RWPE1 (cell line): ENCODE results near the gene OVCA2.

ENCODE experiments used
- CTCF ChIA-PET: fragments of 350-600 bp; sonication (Branson Sonifier 250); formaldehyde crosslinking; extraction: SDS; loops from one replicate; lab custom pipeline; 2021; lab: Yijun Ruan, JAX
- POLR2A ChIA-PET: fragments of 400-600 bp; formaldehyde crosslinking; extraction: SDS; loops from one replicate; lab custom pipeline; 2020; ENCODE audit warnings: antibody characterized with exemption; ENCODE audit not compliant: low non-redundant PET; lab: Yijun Ruan, JAX
- DNase-seq: peaks from one replicate; pipeline ENCODE4 v3.0.0; 2012; ENCODE audit warnings: low spot score
- H3K27ac ChIP-seq: fragments of 450-650 bp; 2 replicates; pipeline ENCODE4 v1.5.1; 2017
- TF ChIP-seq, protein P1 (sequence below): fragments of 450-650 bp; conservative IDR thresholded peaks from 2 replicates; pipeline ENCODE4 v1.5.1; 2017; ENCODE audit warnings: low read depth, mild to moderate bottlenecking

OVCA2 gene

GRCh38 chr17:2020721-2021120 is 21.1 kb upstream of the OVCA2 start:
- ChIA-PET CTCF (no interaction called here), POLR2A (no interaction called here)
- DNase-seq = no peak
- TF ChIP-seq, protein P1, sequence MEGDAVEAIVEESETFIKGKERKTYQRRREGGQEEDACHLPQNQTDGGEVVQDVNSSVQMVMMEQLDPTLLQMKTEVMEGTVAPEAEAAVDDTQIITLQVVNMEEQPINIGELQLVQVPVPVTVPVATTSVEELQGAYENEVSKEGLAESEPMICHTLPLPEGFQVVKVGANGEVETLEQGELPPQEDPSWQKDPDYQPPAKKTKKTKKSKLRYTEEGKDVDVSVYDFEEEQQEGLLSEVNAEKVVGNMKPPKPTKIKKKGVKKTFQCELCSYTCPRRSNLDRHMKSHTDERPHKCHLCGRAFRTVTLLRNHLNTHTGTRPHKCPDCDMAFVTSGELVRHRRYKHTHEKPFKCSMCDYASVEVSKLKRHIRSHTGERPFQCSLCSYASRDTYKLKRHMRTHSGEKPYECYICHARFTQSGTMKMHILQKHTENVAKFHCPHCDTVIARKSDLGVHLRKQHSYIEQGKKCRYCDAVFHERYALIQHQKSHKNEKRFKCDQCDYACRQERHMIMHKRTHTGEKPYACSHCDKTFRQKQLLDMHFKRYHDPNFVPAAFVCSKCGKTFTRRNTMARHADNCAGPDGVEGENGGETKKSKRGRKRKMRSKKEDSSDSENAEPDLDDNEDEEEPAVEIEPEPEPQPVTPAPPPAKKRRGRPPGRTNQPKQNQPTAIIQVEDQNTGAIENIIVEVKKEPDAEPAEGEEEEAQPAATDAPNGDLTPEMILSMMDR = no peak
- H3K27ac ChIP-seq = peak overlapping the region; percentile 11; the same call in 1 of the 2 replicates

- CTCF ChIA-PET = interaction anchor here (0.6 to 3.9 kb wide), 2 partner anchors 113 to 234 kb away, joined by 4 to 53 read pairs; no protein-coding TSS in a partner anchor
- TF ChIP-seq, protein P1 = no peak
- peak overlapping the region; percentile 83 for H3K27ac ChIP-seq
- POLR2A ChIA-PET = no interaction called here
- no peak for DNase-seq
Measured at GRCh38 chr17:2022647-2023240, 19.1 kb upstream of the OVCA2 start.

DNA sequence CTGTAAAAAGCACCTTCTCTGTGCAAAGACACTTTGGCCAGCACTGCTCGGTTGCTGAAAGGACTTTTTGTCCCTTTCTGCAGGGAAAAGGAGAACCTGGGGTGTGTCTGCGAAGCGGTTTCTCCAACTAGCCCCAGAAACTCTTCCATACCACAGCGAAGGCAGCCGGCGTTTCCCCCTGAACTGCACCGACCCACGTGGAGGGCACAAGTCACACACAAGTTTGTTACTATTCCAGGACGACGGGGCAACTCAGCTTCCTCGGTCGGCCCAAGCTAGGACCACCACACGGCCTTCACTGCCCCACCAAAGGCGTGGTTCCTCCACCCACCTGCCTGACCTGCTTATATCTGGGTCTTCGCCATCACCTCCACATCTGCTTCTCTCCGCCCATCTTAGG is 18.6 kb upstream of the OVCA2 start:
- CTCF ChIA-PET = interaction anchor here (0.6 to 3.9 kb wide), 3 partner anchors 20 to 234 kb away, joined by 4 to 53 read pairs (median 4); no protein-coding TSS in a partner anchor
- DNase-seq = no peak
- POLR2A ChIA-PET = no interaction called here

GRCh38 chr17:2023692-2024571 is 17.9 kb upstream of the OVCA2 start:
- CTCF ChIA-PET = interaction anchor here (0.5 to 3.9 kb wide), 5 partner anchors 20 to 114 kb away, joined by 3 to 53 read pairs (median 4); no protein-coding TSS in a partner anchor
- TF ChIP-seq, protein P1 = no peak
- DNase-seq = peak; percentile 62
- POLR2A ChIA-PET = no interaction called here
- H3K27ac ChIP-seq = peak overlapping the region; percentile 83

More for the DNA sequence above, 18.6 kb upstream of the OVCA2 start:
- peak overlapping the region; percentile 83 for H3K27ac ChIP-seq
- TF ChIP-seq, protein P1 = no peak

DNA sequence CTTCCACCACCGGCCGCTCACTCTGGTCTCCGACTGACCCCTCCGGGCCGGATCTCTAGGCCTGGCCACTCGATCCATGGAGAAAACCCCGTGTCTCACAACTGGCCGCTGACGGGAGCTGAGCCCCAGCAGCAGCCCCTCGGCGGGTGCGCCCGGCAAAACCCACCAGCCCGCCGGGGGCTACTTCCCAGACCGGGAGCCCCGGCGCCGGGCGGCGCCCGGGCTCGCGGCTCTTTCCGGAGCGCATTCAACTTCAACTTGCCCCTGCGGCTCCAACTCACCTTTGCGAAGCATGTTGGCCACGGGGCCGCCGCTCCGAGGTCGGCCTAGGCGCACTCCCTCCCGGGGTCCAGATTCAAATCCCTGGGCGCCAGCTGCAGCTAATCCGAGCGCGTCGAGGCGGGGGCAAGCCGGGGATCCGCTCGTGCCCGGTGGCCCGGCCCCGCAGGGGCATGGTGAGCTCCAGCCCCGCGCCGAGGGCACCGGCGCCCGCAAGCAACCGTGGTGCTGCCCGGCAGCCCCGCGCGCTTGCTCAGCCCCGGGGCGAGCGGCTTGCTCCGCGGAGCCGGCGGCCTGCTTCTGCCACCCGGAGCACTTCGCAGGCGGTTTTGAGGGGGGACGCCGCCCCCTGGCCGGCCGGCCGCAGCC is 17.1 kb upstream of the OVCA2 start:
- H3K27ac ChIP-seq = peak overlapping the region; percentile 83
- POLR2A ChIA-PET = no interaction called here
- no peak for DNase-seq
- TF ChIP-seq, protein P1 = no peak
- CTCF ChIA-PET = interaction anchor here (0.5 to 3.9 kb wide), 8 partner anchors 13 to 120 kb away, joined by 3 to 53 read pairs (median 4); no protein-coding TSS in a partner anchor

- CTCF ChIA-PET = interaction anchor here (0.6 to 3.9 kb wide), 15 partner anchors 9 to 380 kb away, joined by 3 to 53 read pairs (median 3); partner anchors contain the start of gene SCARF1
- POLR2A ChIA-PET = no interaction called here
- TF ChIP-seq, protein P1 = no peak
- peak within 1 kb of the TSS; percentile 83 for H3K27ac ChIP-seq
- DNase-seq = peak; percentile 87
Measured at GRCh38 chr17:2025220-2025621, 16.6 kb upstream of the OVCA2 start, which contains the start of gene RTN4RL1. TSS of gene RTN4RL1 (minus strand) at chr17:2025334. CDS start at chr17:2024865, 469 bp downstream.
